GM19328 (cell line): ENCODE data around the gene GCNT2.
"Not testable (repeated sequence)": the region's sequence is repeated elsewhere in the genome, so short reads cannot be mapped to it uniquely, and the experiment has no call there.

ENCODE experiments used
- ATAC-seq: cut with Tn5 transposase; IDR thresholded peaks from one replicate; pipeline ENCODE4 v1.9.1; 2021; ENCODE audit warnings: mild to moderate bottlenecking, moderate library complexity; ENCODE audit not compliant: unreplicated experiment

Gene GCNT2

GRCh38 chr6:10577112-10577511 is 56.0 kb downstream of the GCNT2 start:
- ATAC-seq, result no peak

- no peak for ATAC-seq
Observed at GRCh38 chr6:10578723-10579122, 57.6 kb downstream of the GCNT2 start.

- ATAC-seq, result no peak
Observed at GRCh38 chr6:10579803-10580202, 58.7 kb downstream of the GCNT2 start.

- ATAC-seq, result no peak
Observed at GRCh38 chr6:10580570-10580969, 59.4 kb downstream of the GCNT2 start.

GRCh38 chr6:10581402-10581801 is 60.3 kb downstream of the GCNT2 start:
- not testable (repeated sequence) for ATAC-seq

GRCh38 chr6:10582774-10583508 is 61.8 kb downstream of the GCNT2 start:
- ATAC-seq, result no peak

- ATAC-seq, result no peak
Observed at GRCh38 chr6:10583509-10583901, 62.4 kb downstream of the GCNT2 start.

GRCh38 chr6:10584607-10585006 is 63.5 kb downstream of the GCNT2 start:
- no peak for ATAC-seq

- no peak for ATAC-seq
Observed at GRCh38 chr6:10585209-10585845, 64.2 kb downstream of the GCNT2 start.

GRCh38 chr6:10586302-10586701 is 65.2 kb downstream of the GCNT2 start:
- no peak for ATAC-seq

GRCh38 chr6:10587656-10588406 is 66.7 kb downstream of the GCNT2 start:
- no peak for ATAC-seq

GRCh38 chr6:10588562-10589428 is 67.6 kb downstream of the GCNT2 start:
- no peak for ATAC-seq

- ATAC-seq, result no peak
Observed at GRCh38 chr6:10589429-10589727, 68.2 kb downstream of the GCNT2 start.

GRCh38 chr6:10589983-10590382 is 68.8 kb downstream of the GCNT2 start:
- no peak for ATAC-seq

- ATAC-seq, result no peak
Observed at GRCh38 chr6:10591422-10592160, 70.4 kb downstream of the GCNT2 start.

- no peak for ATAC-seq
Observed at GRCh38 chr6:10595731-10596664, 74.8 kb downstream of the GCNT2 start.

GRCh38 chr6:10597499-10598001 is 76.4 kb downstream of the GCNT2 start:
- no peak for ATAC-seq

GRCh38 chr6:10598084-10598960 is 77.2 kb downstream of the GCNT2 start:
- no peak for ATAC-seq
